Measurements from ENCODE around the gene ENTREP3. TPM values are rescaled to one million over a fixed set of nuclear protein-coding genes. Genes with fewer than 3 reads are reported as not detected.
"Not testable (repeated sequence)": the region's sequence is repeated elsewhere in the genome, so short reads cannot be mapped to it uniquely, and the experiment has no call there.

ENTREP3 gene
- total RNA-seq, 1 donor from 2014 or later: 55.7 TPM

- H3K36me3 Mint-ChIP-seq: peaks cover 13% of the 10 kb centered on the region
- peaks cover 23% of the 10 kb centered on the region for H3K4me1 Mint-ChIP-seq (ENCODE audit: unreplicated experiment)
- no peak for TF ChIP-seq CTCF (conservative IDR thresholded peaks at IDR 0.05)
- peaks cover 4% of the 10 kb centered on the region for H3K27me3 Mint-ChIP-seq
- H3K4me3 Mint-ChIP-seq: peak overlapping the region; percentile 88
- H3K9me3 Mint-ChIP-seq: no peaks in the 10 kb centered on the region
- peak overlapping the region; percentile 88 for H3K27ac Mint-ChIP-seq
- DNase-seq (ENCODE audit: extremely low spot score, unreplicated experiment): no peak
Observed at GRCh38 chr1:155242805-155243358, 12.4 kb downstream of the ENTREP3 start.

GRCh38 chr1:155241841-155242264 is 13.4 kb downstream of the ENTREP3 start:
- Mint-ChIP-seq H3K27me3 (peaks cover 4% of the 10 kb centered on the region), H3K4me1 (ENCODE audit: unreplicated experiment) (peaks cover 23% of the 10 kb centered on the region), H3K4me3 (peak overlapping the region; percentile 84), H3K27ac (peak overlapping the region; percentile 91), H3K36me3 (peaks cover 13% of the 10 kb centered on the region), H3K9me3 (no peaks in the 10 kb centered on the region)
- no peak for TF ChIP-seq CTCF (conservative IDR thresholded peaks at IDR 0.05)
- no peak for DNase-seq (ENCODE audit: extremely low spot score, unreplicated experiment)

- Mint-ChIP-seq H3K27me3 (peaks cover 4% of the 10 kb centered on the region), H3K4me3 (peak overlapping the region; percentile 84), H3K27ac (peak overlapping the region; percentile 91), H3K4me1 (ENCODE audit: unreplicated experiment) (peaks cover 23% of the 10 kb centered on the region), H3K9me3 (no peaks in the 10 kb centered on the region), H3K36me3 (peaks cover 10% of the 10 kb centered on the region)
- no peak for DNase-seq (ENCODE audit: extremely low spot score, unreplicated experiment)
- no peak for TF ChIP-seq CTCF (conservative IDR thresholded peaks at IDR 0.05)
Observed at GRCh38 chr1:155241069-155241679, 14.1 kb downstream of the ENTREP3 start.

GRCh38 chr1:155236451-155236850 is 18.8 kb downstream of the ENTREP3 start:
- H3K27me3 Mint-ChIP-seq: no peaks in the 10 kb centered on the region
- H3K36me3 Mint-ChIP-seq: peaks cover 5% of the 10 kb centered on the region
- H3K27ac Mint-ChIP-seq: peak overlapping the region; percentile 74
- DNase-seq (ENCODE audit: extremely low spot score, unreplicated experiment): no peak
- TF ChIP-seq CTCF (conservative IDR thresholded peaks at IDR 0.05): no peak
- H3K9me3 Mint-ChIP-seq: no peaks in the 10 kb centered on the region
- peak overlapping the region; percentile 54 for H3K4me3 Mint-ChIP-seq
- H3K4me1 Mint-ChIP-seq (ENCODE audit: unreplicated experiment): peaks cover 7% of the 10 kb centered on the region

GRCh38 chr1:155235375-155235774 is 19.9 kb downstream of the ENTREP3 start:
- not testable (repeated sequence) for H3K27me3 Mint-ChIP-seq; H3K4me3 Mint-ChIP-seq; H3K4me1 Mint-ChIP-seq (ENCODE audit: unreplicated experiment); H3K27ac Mint-ChIP-seq; H3K9me3 Mint-ChIP-seq; DNase-seq (ENCODE audit: extremely low spot score, unreplicated experiment); H3K36me3 Mint-ChIP-seq

GRCh38 chr1:155233502-155233901 is 21.8 kb downstream of the ENTREP3 start:
- not testable (repeated sequence) for H3K27me3 Mint-ChIP-seq; DNase-seq (ENCODE audit: extremely low spot score, unreplicated experiment); H3K9me3 Mint-ChIP-seq; H3K27ac Mint-ChIP-seq; H3K4me3 Mint-ChIP-seq; H3K36me3 Mint-ChIP-seq; H3K4me1 Mint-ChIP-seq (ENCODE audit: unreplicated experiment)

GRCh38 chr1:155232001-155232978 is 23.0 kb downstream of the ENTREP3 start:
- not testable (repeated sequence) for H3K27ac Mint-ChIP-seq; H3K9me3 Mint-ChIP-seq; H3K4me1 Mint-ChIP-seq (ENCODE audit: unreplicated experiment); H3K36me3 Mint-ChIP-seq; H3K4me3 Mint-ChIP-seq; DNase-seq (ENCODE audit: extremely low spot score, unreplicated experiment); H3K27me3 Mint-ChIP-seq

GRCh38 chr1:155231302-155231701 is 24.0 kb downstream of the ENTREP3 start:
- Mint-ChIP-seq H3K4me1 (ENCODE audit: unreplicated experiment) (peaks cover 11% of the 10 kb centered on the region), H3K27ac (peak overlapping the region; percentile 3)
- H3K36me3 Mint-ChIP-seq; H3K27me3 Mint-ChIP-seq; H3K4me3 Mint-ChIP-seq; DNase-seq (ENCODE audit: extremely low spot score, unreplicated experiment); H3K9me3 Mint-ChIP-seq: not testable (repeated sequence)

Data from type B pancreatic cell (in vitro differentiated cells).